ENCODE data around the gene C7.
A peak's percentile ranks its signal among the peaks of the same experiment; 100 is the strongest.

C7 gene

DNA sequence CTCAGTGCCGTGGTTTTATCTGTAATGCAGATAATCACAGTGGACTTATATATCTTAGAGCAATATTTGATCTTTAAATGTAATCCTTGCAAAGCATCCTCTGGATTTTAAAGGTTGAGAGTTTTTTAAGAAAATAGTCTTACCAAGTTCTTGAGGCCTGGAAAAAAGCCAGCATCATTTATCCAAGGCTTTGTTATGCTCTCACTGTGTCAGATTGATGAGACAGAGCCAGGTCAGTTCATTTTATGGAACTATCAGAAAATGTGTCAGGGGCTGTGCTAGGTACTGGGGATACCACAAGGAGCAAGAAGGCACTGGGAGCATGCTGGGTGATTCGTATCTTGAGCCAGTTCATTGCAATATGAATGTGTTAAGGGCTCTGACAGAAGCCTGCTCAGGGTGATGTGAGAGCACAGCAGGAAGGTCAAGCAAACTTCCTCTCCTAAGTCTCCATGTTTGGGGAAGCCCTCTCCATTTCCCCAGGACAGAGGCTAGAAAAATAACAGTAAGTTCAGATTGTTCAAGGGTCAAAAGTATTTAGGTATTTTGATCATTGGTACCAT is 19.7 kb downstream of the C7 start:
- no peak for DNase-seq

DNA sequence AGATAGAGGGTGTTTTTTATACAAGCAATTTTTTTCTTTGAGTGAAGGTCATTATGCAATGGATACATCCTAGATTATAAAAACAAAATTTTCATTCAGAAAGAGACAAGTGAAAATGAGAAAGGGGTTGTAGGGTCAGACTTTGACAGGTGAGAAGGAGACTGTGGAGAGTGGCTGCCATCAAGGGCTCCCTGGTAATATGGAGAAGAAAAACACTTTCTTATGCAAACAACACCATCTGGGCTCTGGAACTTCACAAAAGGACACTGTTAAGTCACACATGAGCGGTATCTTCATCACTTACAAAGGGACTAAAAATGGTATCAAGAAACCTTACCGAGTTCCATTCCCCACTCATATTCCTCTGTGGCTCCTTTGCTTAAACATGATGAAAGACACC is 23.5 kb downstream of the C7 start:
- no peak for DNase-seq

GRCh38 chr5:40937075-40937474 is 27.8 kb downstream of the C7 start:
- DNase-seq: no peak

- DNase-seq: no peak
Observed at GRCh38 chr5:40939753-40940152, 30.5 kb downstream of the C7 start.

GRCh38 chr5:40945111-40945510 is 35.8 kb downstream of the C7 start:
- DNase-seq: peak; percentile 20

GRCh38 chr5:40955313-40955712 is 46.0 kb downstream of the C7 start:
- no peak for DNase-seq

- no peak for DNase-seq
Observed at GRCh38 chr5:40957048-40957447, 47.8 kb downstream of the C7 start.

DNA sequence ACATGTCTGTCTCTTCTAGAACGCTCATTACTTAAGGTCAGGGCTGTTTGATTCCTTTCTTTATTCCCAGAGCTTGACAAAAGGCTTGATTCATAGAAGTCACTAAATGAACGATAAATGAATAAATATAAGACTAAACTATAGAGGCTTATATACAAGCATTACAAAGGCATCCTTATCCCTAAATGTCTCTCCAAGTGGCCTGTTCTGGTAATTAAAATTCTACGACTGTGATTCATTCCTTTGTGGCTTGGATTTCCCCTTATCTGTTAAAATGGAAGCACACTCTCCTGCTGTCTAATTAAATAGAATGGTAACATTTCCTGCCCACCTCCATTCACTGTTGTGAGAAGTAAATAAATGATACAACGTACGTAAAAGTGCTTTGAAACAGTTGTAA is 49.5 kb downstream of the C7 start:
- DNase-seq: no peak

DNA sequence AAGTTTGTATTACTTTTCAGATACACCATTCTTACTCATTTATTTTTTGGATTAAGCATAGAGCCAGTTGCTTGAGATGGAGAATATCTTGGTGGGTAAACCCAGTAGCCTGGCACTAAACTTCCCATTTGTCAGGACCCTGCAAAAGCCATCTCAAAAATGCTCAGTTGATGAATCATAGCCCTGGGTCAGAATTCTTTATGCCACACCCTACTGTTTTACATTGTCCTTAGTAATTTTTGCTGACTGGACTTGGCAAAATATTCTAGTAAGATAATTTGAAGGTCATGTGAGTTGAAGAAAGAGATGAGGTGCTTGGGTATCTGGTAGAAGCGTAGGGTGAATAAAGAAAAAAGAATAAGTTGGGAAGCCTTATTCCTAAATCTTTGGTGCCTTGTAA is 50.7 kb downstream of the C7 start:
- no peak for DNase-seq

- peak; percentile 3 for DNase-seq
Observed at GRCh38 chr5:40962207-40962955, 53.1 kb downstream of the C7 start.

- no peak for DNase-seq
Observed at GRCh38 chr5:40972434-40972833, 63.1 kb downstream of the C7 start.

- no peak for DNase-seq
Observed at GRCh38 chr5:40973364-40974004, 64.2 kb downstream of the C7 start.

DNA sequence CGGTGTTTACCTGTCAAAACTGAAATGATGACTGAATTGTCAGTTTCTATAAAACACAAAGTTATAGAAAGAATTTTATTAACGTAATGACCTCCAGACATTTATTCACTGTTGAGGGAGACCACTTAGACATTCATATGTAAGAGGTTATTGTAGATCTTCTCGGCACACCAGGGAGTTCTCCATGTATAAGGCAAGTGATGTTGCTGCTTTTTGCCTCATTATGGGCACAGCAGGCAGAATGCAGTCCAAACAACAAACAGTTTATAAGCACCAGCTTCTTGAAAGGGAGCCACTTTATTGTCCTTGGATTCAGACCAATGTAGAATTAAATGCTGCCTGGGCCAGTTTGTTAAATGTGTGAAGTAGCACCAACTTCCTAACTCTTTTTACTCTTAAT is 66.7 kb downstream of the C7 start:
- no peak for DNase-seq

- no peak for DNase-seq
Observed at GRCh38 chr5:40976836-40977235, 67.5 kb downstream of the C7 start.

- DNase-seq: no peak
Observed at GRCh38 chr5:40981420-40981819, 72.1 kb downstream of the C7 start.

DNA sequence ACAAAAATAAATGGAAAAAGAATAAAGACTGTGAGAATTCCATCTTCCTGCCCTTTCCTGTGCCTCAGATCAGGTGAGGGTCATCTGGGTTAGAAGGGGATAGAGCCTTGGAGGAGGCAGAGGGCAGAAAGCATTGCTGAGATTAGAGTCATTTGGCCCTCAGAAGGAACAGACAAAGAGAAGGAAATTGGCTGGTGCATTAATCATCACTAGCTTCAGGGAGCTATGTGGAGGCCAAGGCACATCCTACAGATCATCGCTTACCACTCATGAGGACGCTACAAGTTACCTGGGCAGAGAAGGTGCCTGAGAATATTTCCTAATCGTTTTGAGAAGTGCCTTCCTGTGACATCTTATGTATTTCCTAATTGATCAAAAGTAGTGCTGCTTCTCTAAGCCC is 74.5 kb downstream of the C7 start:
- DNase-seq: no peak

- no peak for DNase-seq
Observed at GRCh38 chr5:40984884-40985283, 75.6 kb downstream of the C7 start.

DNA sequence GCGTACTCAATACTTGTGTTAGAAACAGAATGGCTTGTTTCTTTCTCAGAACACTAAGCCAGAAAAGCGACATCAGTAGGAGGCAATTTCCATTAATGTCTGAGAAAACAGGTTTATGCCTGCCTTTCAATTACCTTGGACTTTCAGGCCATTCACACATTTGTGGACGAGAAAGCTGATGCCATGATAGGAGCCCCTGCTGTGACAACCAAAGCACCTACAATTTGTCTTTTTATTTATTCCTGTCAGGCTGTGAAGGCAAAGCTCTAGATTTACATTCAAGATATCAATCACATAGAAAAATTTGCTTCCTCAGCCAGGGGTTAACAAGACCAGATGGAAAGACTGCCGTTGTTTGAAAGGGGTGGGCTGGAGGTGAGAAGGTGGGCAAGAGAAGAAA is 76.2 kb downstream of the C7 start:
- DNase-seq: no peak

DNA sequence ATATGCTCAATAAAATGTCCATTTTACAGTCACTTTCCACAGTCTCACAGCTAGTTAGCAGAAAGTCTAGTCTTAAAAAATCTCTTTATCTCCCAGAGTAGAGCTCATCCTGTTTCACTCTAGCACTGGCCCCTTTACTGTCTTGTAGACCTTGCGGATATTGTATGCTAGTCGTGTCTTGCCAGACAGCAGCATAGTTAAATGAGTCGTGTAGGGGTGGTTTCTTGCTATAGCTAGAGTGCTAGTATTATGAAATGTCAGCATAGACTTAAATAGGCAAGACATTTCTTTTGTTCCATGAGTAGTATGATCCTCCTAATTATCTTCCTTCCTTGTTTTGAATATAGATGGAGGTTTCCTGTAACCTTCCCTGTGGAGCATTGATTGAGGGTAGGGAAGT is 77.4 kb downstream of the C7 start:
- DNase-seq: no peak

- DNase-seq: no peak
Observed at GRCh38 chr5:40987349-40987748, 78.1 kb downstream of the C7 start.

- no peak for DNase-seq
Observed at GRCh38 chr5:40988746-40989510, 79.6 kb downstream of the C7 start.

DNA sequence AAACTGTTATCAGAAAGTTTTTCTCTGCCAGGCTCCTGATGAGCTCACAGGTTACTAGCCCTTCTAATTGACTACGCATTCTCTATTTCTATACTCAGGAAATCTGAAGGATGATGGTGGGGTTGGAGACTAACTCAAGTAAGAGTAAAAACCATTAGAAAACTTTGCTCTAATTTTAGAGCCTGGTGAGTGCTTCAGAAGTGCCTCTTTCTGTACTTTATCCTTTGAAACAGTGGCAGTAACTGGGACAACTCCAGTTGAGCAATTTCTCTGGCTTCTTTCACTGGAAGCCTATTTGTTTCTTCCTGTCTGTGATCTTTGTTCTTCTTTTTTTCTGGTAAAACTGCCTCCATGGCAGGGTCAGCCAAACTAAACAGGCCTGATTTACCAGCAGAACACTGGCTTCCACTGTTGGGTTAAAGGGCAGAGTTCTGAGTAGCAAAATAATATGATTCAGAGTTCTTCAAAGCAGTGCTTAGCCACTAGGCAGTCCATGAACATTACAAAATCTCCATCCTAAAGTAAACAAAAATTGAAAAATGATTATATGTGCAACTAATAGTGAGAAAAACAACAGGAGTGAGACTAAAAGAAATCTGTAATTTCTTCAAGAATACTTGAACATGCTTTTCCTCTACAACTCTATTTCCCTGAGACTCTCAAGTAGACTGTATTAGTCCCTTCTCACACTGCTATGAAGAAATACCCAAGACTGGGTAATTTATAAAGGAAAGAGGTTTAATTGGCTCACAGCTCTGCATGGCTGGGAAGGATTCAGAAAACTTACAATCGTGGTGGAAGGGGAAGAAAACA is 82.1 kb downstream of the C7 start:
- no peak for DNase-seq

GRCh38 chr5:40991981-40992559 is 82.8 kb downstream of the C7 start:
- DNase-seq: no peak

All from NCI-H1694 treated with DMSO at 0.1 percent for 48 hours (cell line).